ENCODE measurements around the gene ZGLP1.

DNA sequence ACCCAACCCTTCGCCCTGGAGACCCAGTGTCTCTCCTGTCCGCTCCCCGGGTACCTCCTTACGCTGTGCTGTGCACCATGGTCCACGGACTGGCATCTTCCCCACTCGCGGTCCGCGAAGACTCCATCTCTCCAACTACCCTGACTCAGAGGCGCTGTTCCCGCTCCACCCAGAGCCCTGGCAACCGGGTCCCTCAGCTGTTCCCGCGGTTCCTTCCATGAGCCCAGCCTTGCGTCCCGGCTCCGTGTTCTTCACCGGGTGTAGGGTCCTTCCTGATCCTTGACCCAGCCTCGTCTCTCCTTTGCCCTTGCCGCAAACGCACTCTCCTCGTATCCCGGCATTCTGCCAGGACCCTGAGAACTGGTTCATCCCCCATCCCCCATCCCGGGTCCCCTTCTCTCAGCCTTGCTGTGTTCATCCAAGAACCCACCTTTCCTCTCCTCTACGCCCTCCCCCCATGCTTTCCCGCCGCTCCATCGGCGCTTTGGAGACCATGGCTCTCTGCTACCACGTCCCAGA, 19.2 kb downstream of the ZGLP1 start:
- no peak for TF ChIP-seq FOXA1 (IDR thresholded peaks at IDR 0.05)
- no peak for TF ChIP-seq FOXM1 (IDR thresholded peaks at IDR 0.05; ENCODE audit: borderline replicate concordance)
- TF ChIP-seq ELF4 (IDR thresholded peaks at IDR 0.05) = no peak
- TF ChIP-seq SP1 (IDR thresholded peaks at IDR 0.05) = no peak
- no peak for TF ChIP-seq FOXK2 (IDR thresholded peaks at IDR 0.05)
- TF ChIP-seq ARNT (IDR thresholded peaks at IDR 0.05) = no peak

Measured in HEK293T (cell line).